K562 (cell line): Measurements from ENCODE around the gene UBE3D.

Source experiments
- CBFB ChIP-seq: sonication (generic); formaldehyde crosslinking; IDR thresholded peaks from 2 replicates; pipeline ENCODE4 v1.4.0; 2020; ENCODE audit warnings: mild to moderate bottlenecking, missing genetic modification reagents
- DIDO1 ChIP-seq: fragments of 450-650 bp; IDR thresholded peaks from 2 replicates; pipeline ENCODE4 v1.6.1; 2016; ENCODE audit warnings: low read depth, missing biosample characterization, missing genetic modification characterization
- JUN ChIP-seq, 2 experiments: sonication (generic) in 1 of 2; formaldehyde crosslinking in 1 of 2; IDR thresholded peaks; 2 replicates each; pipeline versions ENCODE4 v1.6.1 to v1.8.0; 2012 to 2022; ENCODE audit warnings: borderline replicate concordance in 2 of 2, mild to moderate bottlenecking in 2 of 2, improper control_type of control experiment in 1 of 2, low read depth in 1 of 2, low read length in 1 of 2, missing genetic modification reagents in 1 of 2
- POLR2AphosphoS2 ChIP-seq: IDR thresholded peaks from 2 replicates; pipeline ENCODE4 v1.6.1; 2012; ENCODE audit warnings: low read length, improper control_type of control experiment
- PPARD ChIP-seq: fragments of 250-450 bp; sonication (Bioruptor Pico); IDR thresholded peaks from 2 replicates; pipeline ENCODE4 v1.8.0; 2022; ENCODE audit warnings: inconsistent platforms, mild to moderate bottlenecking, moderate library complexity
- TOE1 ChIP-seq, 2 experiments: fragments of 450-650 bp in 1 of 2; sonication (generic) in 1 of 2; formaldehyde crosslinking in 1 of 2; IDR thresholded peaks; 2 replicates each; pipeline versions ENCODE4 v1.7.1 to v1.8.0; 2016 to 2022; ENCODE audit warnings: borderline replicate concordance in 2 of 2, mild to moderate bottlenecking in 2 of 2, antibody characterized with exemption in 1 of 2, inconsistent platforms in 1 of 2, low read depth in 1 of 2, missing genetic modification reagents in 1 of 2, moderate library complexity in 1 of 2
- ZNF217 ChIP-seq: sonication (generic); formaldehyde crosslinking; IDR thresholded peaks from 2 replicates; pipeline ENCODE4 v1.8.0; 2022; ENCODE audit warnings: mild to moderate bottlenecking, missing genetic modification reagents
- ZNF830 ChIP-seq: fragments of 250-450 bp; sonication (Bioruptor Pico); IDR thresholded peaks from 2 replicates; pipeline ENCODE4 v1.5.0; 2021; ENCODE audit warnings: mild to moderate bottlenecking
- TF ChIP-seq, protein P1 (sequence below): fragments of 250-450 bp; sonication (Bioruptor Pico); IDR thresholded peaks from 2 replicates; pipeline ENCODE4 v1.6.1; 2021; ENCODE audit warnings: mild to moderate bottlenecking
- TF ChIP-seq, protein P2 (sequence below): sonication (generic); formaldehyde crosslinking; IDR thresholded peaks from 2 replicates; pipeline ENCODE4 v1.8.1; 2023; ENCODE audit warnings: mild to moderate bottlenecking, missing genetic modification reagents
- TF ChIP-seq, protein P3 (sequence below), 3 experiments: IDR thresholded peaks in 2 of 3; conservative IDR thresholded peaks in 1 of 3; 2 replicates each; pipeline ENCODE4 v1.5.1; 2011 to 2012; ENCODE audit warnings: low read length in 3 of 3, mild to moderate bottlenecking in 3 of 3, control low read depth in 2 of 3, improper control_type of control experiment in 1 of 3, inconsistent platforms in 1 of 3, low read depth in 1 of 3, mixed read lengths in 1 of 3, moderate library complexity in 1 of 3; ENCODE audit not compliant: insufficient read depth in 2 of 3

DNA sequence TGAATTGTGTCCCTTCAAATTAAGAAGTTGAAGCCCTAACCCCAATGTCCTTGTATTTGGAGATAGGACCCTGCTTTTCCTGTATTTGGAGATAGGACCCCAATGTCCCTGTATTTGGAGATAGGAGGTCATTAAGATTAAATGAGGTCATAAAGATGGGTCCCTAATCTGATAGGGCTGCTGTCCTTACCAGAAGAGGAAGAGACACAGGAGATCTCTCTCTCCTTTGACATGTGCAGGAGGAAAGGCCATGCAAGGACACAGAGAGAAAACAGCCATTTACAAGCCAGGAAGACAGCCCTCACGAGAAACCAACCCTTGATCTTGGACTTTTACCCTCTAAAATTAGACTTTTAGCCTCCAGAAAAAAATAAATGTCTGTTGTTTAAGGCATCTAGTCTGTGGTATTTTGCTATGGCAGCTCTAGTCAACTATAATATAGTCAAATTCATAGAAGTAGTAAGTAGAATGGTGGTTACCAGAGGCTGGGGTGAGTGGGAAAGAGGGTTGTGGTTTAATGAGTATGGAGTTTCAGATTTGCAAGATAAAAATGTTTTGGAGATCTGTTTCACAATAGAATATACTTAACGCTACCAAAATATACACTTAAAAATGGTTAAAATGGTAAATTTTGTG lies 59.3 kb downstream of the UBE3D start:
- TF ChIP-seq PPARD (CRISPR knock-in tag), result no peak
- TF ChIP-seq, protein P1, sequence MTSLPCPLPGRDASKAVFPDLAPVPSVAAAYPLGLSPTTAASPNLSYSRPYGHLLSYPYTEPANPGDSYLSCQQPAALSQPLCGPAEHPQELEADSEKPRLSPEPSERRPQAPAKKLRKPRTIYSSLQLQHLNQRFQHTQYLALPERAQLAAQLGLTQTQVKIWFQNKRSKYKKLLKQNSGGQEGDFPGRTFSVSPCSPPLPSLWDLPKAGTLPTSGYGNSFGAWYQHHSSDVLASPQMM, result no peak
- TF ChIP-seq JUN (IDR thresholded peaks at IDR 0.05; ENCODE audit: borderline replicate concordance, low read depth, low read length), result no peak
- no peak for TF ChIP-seq JUN (CRISPR knock-in tag; IDR thresholded peaks at IDR 0.05; ENCODE audit: borderline replicate concordance)
- no peak for TF ChIP-seq ZNF830 (CRISPR knock-in tag)
- no peak for TF ChIP-seq DIDO1 (tag)
- TF ChIP-seq TOE1 (IDR thresholded peaks at IDR 0.05; ENCODE audit: borderline replicate concordance), result no peak
- no peak for TF ChIP-seq TOE1 (CRISPR knock-in tag; IDR thresholded peaks at IDR 0.05; ENCODE audit: borderline replicate concordance, low read depth)
- TF ChIP-seq, protein P2, sequence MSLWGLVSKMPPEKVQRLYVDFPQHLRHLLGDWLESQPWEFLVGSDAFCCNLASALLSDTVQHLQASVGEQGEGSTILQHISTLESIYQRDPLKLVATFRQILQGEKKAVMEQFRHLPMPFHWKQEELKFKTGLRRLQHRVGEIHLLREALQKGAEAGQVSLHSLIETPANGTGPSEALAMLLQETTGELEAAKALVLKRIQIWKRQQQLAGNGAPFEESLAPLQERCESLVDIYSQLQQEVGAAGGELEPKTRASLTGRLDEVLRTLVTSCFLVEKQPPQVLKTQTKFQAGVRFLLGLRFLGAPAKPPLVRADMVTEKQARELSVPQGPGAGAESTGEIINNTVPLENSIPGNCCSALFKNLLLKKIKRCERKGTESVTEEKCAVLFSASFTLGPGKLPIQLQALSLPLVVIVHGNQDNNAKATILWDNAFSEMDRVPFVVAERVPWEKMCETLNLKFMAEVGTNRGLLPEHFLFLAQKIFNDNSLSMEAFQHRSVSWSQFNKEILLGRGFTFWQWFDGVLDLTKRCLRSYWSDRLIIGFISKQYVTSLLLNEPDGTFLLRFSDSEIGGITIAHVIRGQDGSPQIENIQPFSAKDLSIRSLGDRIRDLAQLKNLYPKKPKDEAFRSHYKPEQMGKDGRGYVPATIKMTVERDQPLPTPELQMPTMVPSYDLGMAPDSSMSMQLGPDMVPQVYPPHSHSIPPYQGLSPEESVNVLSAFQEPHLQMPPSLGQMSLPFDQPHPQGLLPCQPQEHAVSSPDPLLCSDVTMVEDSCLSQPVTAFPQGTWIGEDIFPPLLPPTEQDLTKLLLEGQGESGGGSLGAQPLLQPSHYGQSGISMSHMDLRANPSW (CRISPR knock-in tag), result no peak
- TF ChIP-seq CBFB (CRISPR knock-in tag), result no peak
- TF ChIP-seq, protein P3, sequence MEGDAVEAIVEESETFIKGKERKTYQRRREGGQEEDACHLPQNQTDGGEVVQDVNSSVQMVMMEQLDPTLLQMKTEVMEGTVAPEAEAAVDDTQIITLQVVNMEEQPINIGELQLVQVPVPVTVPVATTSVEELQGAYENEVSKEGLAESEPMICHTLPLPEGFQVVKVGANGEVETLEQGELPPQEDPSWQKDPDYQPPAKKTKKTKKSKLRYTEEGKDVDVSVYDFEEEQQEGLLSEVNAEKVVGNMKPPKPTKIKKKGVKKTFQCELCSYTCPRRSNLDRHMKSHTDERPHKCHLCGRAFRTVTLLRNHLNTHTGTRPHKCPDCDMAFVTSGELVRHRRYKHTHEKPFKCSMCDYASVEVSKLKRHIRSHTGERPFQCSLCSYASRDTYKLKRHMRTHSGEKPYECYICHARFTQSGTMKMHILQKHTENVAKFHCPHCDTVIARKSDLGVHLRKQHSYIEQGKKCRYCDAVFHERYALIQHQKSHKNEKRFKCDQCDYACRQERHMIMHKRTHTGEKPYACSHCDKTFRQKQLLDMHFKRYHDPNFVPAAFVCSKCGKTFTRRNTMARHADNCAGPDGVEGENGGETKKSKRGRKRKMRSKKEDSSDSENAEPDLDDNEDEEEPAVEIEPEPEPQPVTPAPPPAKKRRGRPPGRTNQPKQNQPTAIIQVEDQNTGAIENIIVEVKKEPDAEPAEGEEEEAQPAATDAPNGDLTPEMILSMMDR (IDR thresholded peaks at IDR 0.05 in 2 of 3, conservative IDR thresholded peaks at IDR 0.05 in 1 of 3; ENCODE audit: insufficient read depth in 2 of 3, low read depth in 1 of 3, low read length in 3 of 3), result no peak
- no peak for TF ChIP-seq ZNF217
- no peak for TF ChIP-seq POLR2AphosphoS2
